ENCODE data around the gene MYBPH. TPM values are rescaled to one million over a fixed set of nuclear protein-coding genes. Genes with fewer than 3 reads are reported as not detected.
A peak's percentile ranks its signal among the peaks of the same experiment; 100 is the strongest.

Gene MYBPH
- total RNA-seq, 1 donor from 2014 or later: not detected

- H4K20me1 ChIP-seq (ENCODE audit: insufficient read depth, low read length): no peaks in the 10 kb centered on the region
- Mint-ChIP-seq H3K36me3 (ENCODE audit: low read depth, unreplicated experiment) (no peaks in the 10 kb centered on the region), H3K4me1 (ENCODE audit: low read depth, unreplicated experiment) (peaks cover 2% of the 10 kb centered on the region), H3K27ac (ENCODE audit: unreplicated experiment) (no peak overlapping the region), H3K27me3 (ENCODE audit: low read depth, unreplicated experiment) (peaks cover 72% of the 10 kb centered on the region), H3K9me3 (ENCODE audit: unreplicated experiment) (no peaks in the 10 kb centered on the region), H3K4me3 (ENCODE audit: unreplicated experiment) (no peak overlapping the region)
- H3K9ac ChIP-seq (ENCODE audit: low read length): no peak overlapping the region
- no peak overlapping the region for H2AFZ ChIP-seq (ENCODE audit: low read depth, low read length)
- H3K79me2 ChIP-seq (ENCODE audit: insufficient read depth, low read length): no peaks in the 10 kb centered on the region
- no peaks in the 10 kb centered on the region for H3K9me3 ChIP-seq (ENCODE audit: insufficient read depth, low read depth, low read length)
- TF ChIP-seq, protein P1, sequence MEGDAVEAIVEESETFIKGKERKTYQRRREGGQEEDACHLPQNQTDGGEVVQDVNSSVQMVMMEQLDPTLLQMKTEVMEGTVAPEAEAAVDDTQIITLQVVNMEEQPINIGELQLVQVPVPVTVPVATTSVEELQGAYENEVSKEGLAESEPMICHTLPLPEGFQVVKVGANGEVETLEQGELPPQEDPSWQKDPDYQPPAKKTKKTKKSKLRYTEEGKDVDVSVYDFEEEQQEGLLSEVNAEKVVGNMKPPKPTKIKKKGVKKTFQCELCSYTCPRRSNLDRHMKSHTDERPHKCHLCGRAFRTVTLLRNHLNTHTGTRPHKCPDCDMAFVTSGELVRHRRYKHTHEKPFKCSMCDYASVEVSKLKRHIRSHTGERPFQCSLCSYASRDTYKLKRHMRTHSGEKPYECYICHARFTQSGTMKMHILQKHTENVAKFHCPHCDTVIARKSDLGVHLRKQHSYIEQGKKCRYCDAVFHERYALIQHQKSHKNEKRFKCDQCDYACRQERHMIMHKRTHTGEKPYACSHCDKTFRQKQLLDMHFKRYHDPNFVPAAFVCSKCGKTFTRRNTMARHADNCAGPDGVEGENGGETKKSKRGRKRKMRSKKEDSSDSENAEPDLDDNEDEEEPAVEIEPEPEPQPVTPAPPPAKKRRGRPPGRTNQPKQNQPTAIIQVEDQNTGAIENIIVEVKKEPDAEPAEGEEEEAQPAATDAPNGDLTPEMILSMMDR (IDR thresholded peaks at IDR 0.05; ENCODE audit: insufficient read depth, low read depth, low read length): no peak
- no peak for TF ChIP-seq EZH2 (IDR thresholded peaks at IDR 0.05; ENCODE audit: insufficient read depth, low read length)
- H3K27me3 ChIP-seq (ENCODE audit: insufficient read depth, low read length): peaks cover 27% of the 10 kb centered on the region
- no peak for DNase-seq (ENCODE audit: low read depth)
- H3K27ac ChIP-seq (ENCODE audit: low read depth, low read length): no peak overlapping the region
- no peak overlapping the region for H3K4me3 ChIP-seq (ENCODE audit: insufficient read depth, low read depth, low read length)
- H3K4me2 ChIP-seq (ENCODE audit: low read length): no peak overlapping the region
- no peaks in the 10 kb centered on the region for H3K36me3 ChIP-seq (ENCODE audit: insufficient read depth, low read length)
- no peak for FAIRE-seq
- no peaks in the 10 kb centered on the region for H3K4me1 ChIP-seq (ENCODE audit: insufficient read depth, low read length)
Measured at GRCh38 chr1:203217139-203217655, 41.6 kb upstream of the MYBPH start.

DNA sequence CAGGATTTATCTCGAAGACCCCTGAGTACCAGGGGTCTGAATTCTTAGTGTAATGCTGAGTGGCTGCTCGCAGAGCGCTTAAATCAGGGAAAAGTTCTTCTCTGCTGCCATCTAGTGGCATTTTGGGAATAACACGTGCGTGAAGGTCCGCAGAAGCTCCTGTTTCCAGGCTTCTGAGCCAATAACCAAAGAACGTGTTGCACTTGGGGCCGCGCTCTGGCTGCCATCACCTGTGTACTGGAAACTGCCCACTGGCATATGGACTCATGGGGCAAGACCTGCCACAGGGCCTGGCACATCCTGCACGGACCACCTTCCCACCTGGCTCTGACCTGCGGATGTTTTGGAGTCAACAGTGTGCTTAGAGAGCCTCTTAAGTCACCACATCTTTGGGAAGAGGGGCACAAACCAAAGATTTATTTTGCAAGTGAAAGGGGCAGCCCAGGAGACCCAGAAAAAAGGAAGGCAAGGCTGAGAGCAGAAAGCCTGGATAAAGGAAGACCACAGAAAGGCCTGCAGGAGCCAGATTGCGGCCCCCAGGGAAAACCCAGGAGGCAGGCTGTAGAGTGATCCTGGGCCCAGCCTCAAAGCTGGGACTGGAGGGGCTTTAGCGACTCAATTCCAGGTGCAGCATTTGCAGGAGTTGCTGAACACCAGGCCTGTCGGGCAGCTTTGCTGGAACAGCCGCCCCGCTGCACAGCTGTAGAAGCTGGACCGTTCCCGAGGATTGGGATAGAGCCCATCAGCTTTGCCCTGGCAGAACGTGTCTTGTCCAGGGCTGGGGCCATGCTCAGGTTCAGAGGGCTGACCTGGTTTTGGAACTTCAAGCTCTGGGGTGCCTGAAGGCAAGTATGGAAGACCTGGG lies 40.9 kb upstream of the MYBPH start:
- H3K27ac Mint-ChIP-seq (ENCODE audit: unreplicated experiment): no peak overlapping the region
- peaks cover 74% of the 10 kb centered on the region for H3K27me3 Mint-ChIP-seq (ENCODE audit: low read depth, unreplicated experiment)
- Histone ChIP-seq H3K4me3 (ENCODE audit: insufficient read depth, low read depth, low read length) (no peak overlapping the region), H3K27ac (ENCODE audit: low read depth, low read length) (no peak overlapping the region), H3K79me2 (ENCODE audit: insufficient read depth, low read length) (no peaks in the 10 kb centered on the region), H4K20me1 (ENCODE audit: insufficient read depth, low read length) (no peaks in the 10 kb centered on the region), H3K4me2 (ENCODE audit: low read length) (no peak overlapping the region), H3K27me3 (ENCODE audit: insufficient read depth, low read length) (peaks cover 27% of the 10 kb centered on the region), H3K9ac (ENCODE audit: low read length) (no peak overlapping the region), H3K9me3 (ENCODE audit: insufficient read depth, low read depth, low read length) (no peaks in the 10 kb centered on the region), H2AFZ (ENCODE audit: low read depth, low read length) (no peak overlapping the region), H3K36me3 (ENCODE audit: insufficient read depth, low read length) (no peaks in the 10 kb centered on the region), H3K4me1 (ENCODE audit: insufficient read depth, low read length) (no peaks in the 10 kb centered on the region)
- no peak overlapping the region for H3K4me3 Mint-ChIP-seq (ENCODE audit: unreplicated experiment)
- no peaks in the 10 kb centered on the region for H3K36me3 Mint-ChIP-seq (ENCODE audit: low read depth, unreplicated experiment)
- FAIRE-seq (no peak), DNase-seq (ENCODE audit: low read depth) (peak; percentile 20)
- H3K4me1 Mint-ChIP-seq (ENCODE audit: low read depth, unreplicated experiment): peaks cover 2% of the 10 kb centered on the region
- TF ChIP-seq, protein P1 (IDR thresholded peaks at IDR 0.05; ENCODE audit: insufficient read depth, low read depth, low read length): peak; percentile 73
- TF ChIP-seq EZH2 (IDR thresholded peaks at IDR 0.05; ENCODE audit: insufficient read depth, low read length): no peak
- no peaks in the 10 kb centered on the region for H3K9me3 Mint-ChIP-seq (ENCODE audit: unreplicated experiment)

GRCh38 chr1:203215573-203215972 lies 39.9 kb upstream of the MYBPH start:
- no peak for TF ChIP-seq EZH2 (IDR thresholded peaks at IDR 0.05; ENCODE audit: insufficient read depth, low read length)
- TF ChIP-seq, protein P1 (IDR thresholded peaks at IDR 0.05; ENCODE audit: insufficient read depth, low read depth, low read length): no peak
- H3K27ac Mint-ChIP-seq (ENCODE audit: unreplicated experiment): no peak overlapping the region

More at GRCh38 chr1:203215573-203215972, 39.9 kb upstream of the MYBPH start:
- no peak overlapping the region for H3K27ac ChIP-seq (ENCODE audit: low read depth, low read length)
- no peak overlapping the region for H3K4me2 ChIP-seq (ENCODE audit: low read length)
- FAIRE-seq (no peak), DNase-seq (ENCODE audit: low read depth) (no peak)
- peaks cover 24% of the 10 kb centered on the region for H3K27me3 ChIP-seq (ENCODE audit: insufficient read depth, low read length)
- H3K9ac ChIP-seq (ENCODE audit: low read length): no peak overlapping the region
- H2AFZ ChIP-seq (ENCODE audit: low read depth, low read length): no peak overlapping the region
- peaks cover 2% of the 10 kb centered on the region for H3K4me1 Mint-ChIP-seq (ENCODE audit: low read depth, unreplicated experiment)
- H3K36me3 ChIP-seq (ENCODE audit: insufficient read depth, low read length): no peaks in the 10 kb centered on the region
- no peaks in the 10 kb centered on the region for H3K79me2 ChIP-seq (ENCODE audit: insufficient read depth, low read length)
- no peaks in the 10 kb centered on the region for H3K9me3 Mint-ChIP-seq (ENCODE audit: unreplicated experiment)
- H3K4me3 Mint-ChIP-seq (ENCODE audit: unreplicated experiment): no peak overlapping the region
- peaks cover 79% of the 10 kb centered on the region for H3K27me3 Mint-ChIP-seq (ENCODE audit: low read depth, unreplicated experiment)
- H3K4me1 ChIP-seq (ENCODE audit: insufficient read depth, low read length): no peaks in the 10 kb centered on the region
- no peaks in the 10 kb centered on the region for H3K9me3 ChIP-seq (ENCODE audit: insufficient read depth, low read depth, low read length)
- no peaks in the 10 kb centered on the region for H4K20me1 ChIP-seq (ENCODE audit: insufficient read depth, low read length)
- no peak overlapping the region for H3K4me3 ChIP-seq (ENCODE audit: insufficient read depth, low read depth, low read length)
- H3K36me3 Mint-ChIP-seq (ENCODE audit: low read depth, unreplicated experiment): no peaks in the 10 kb centered on the region

Data from astrocyte (in vitro differentiated cells and primary cell).